Large intestine (tissue), 1 donor: ENCODE data around the gene SH3GLB2. TPM values are rescaled to one million over a fixed set of nuclear protein-coding genes. Genes with fewer than 3 reads are reported as not detected.

Source experiments
- polyA plus RNA-seq: library from polyadenylated mRNA; unstranded; fragments of 120-200 nt; gene quantifications from one replicate; pipeline ENCODE4 v1.2.1, GENCODE V29; 2013

The SH3GLB2 gene
- polyA plus RNA-seq, 1 donor = 81.7 TPM

Other genes starting within 250 kb of the SH3GLB2 start
- 31.7 TPM for gene TBC1D13, start 241.1 kb downstream of the SH3GLB2 start, polyA plus RNA-seq
- 14.4 TPM for gene ENDOG, start 209.8 kb downstream of the SH3GLB2 start, polyA plus RNA-seq
- gene SPOUT1, start 198.5 kb downstream of the SH3GLB2 start, polyA plus RNA-seq = 36.2 TPM
- 6.5 TPM for gene KYAT1, start 146.4 kb downstream of the SH3GLB2 start, polyA plus RNA-seq
- 18.5 TPM for gene LRRC8A, start 146.2 kb downstream of the SH3GLB2 start, polyA plus RNA-seq
- gene PHYHD1, start 107.3 kb downstream of the SH3GLB2 start, polyA plus RNA-seq = 19.0 TPM
- 14.8 TPM for gene DOLK, start 80.7 kb downstream of the SH3GLB2 start, polyA plus RNA-seq
- gene NUP188, start 80.6 kb downstream of the SH3GLB2 start, polyA plus RNA-seq = 35.3 TPM
- 25.3 TPM for gene MIGA2, start 8.3 kb upstream of the SH3GLB2 start, polyA plus RNA-seq
- 25.3 TPM for gene DOLPP1, start 52.8 kb upstream of the SH3GLB2 start, polyA plus RNA-seq
- gene CRAT, start 82.5 kb upstream of the SH3GLB2 start, polyA plus RNA-seq = 84.3 TPM
- 70.1 TPM for gene PTPA, start 83.1 kb upstream of the SH3GLB2 start, polyA plus RNA-seq
- gene IER5L, start 149.9 kb upstream of the SH3GLB2 start, polyA plus RNA-seq = 11.6 TPM